GM13977 (cell line): ENCODE results near the gene ZEB2.

ENCODE experiments used
- DNase-seq: peaks from one replicate; pipeline ENCODE4 v3.0.0; 2012; ENCODE audit warnings: low spot score
- CTCF ChIP-seq: IDR thresholded peaks from 2 replicates; pipeline ENCODE4 v1.5.1; 2012; ENCODE audit warnings: mild to moderate bottlenecking, control low read depth; ENCODE audit not compliant: insufficient read depth; ENCODE audit errors: extremely low read depth, missing control alignments
- in situ Hi-C: fragments of 300-500 bp; cut with MboI; formaldehyde crosslinking; loops from one replicate; pipeline ENCODE4 v1.12.0; 2022; ENCODE audit warnings: low sequenced_read_pairs, low pct_unique_long_range_greater_than_20kb, mixed read lengths, inconsistent platforms; ENCODE audit not compliant: unreplicated experiment

The ZEB2 gene

GRCh38 chr2:144511937-144512336 lies 8.0 kb downstream of the ZEB2 start:
- DNase-seq = no peak
- TF ChIP-seq CTCF = no peak
- in situ Hi-C loops = loop anchor here (10.0 kb wide), 1 partner anchor 347 kb away; no protein-coding TSS in a partner anchor

GRCh38 chr2:144511226-144511810 lies 8.6 kb downstream of the ZEB2 start:
- no peak for DNase-seq
- in situ Hi-C loops = loop anchor here (10.0 kb wide), 1 partner anchor 347 kb away; no protein-coding TSS in a partner anchor

GRCh38 chr2:144510294-144510991 lies 9.5 kb downstream of the ZEB2 start:
- TF ChIP-seq CTCF = no peak
- in situ Hi-C loops = loop anchor here (10.0 kb wide), 1 partner anchor 346 kb away; no protein-coding TSS in a partner anchor
- no peak for DNase-seq

More at GRCh38 chr2:144511226-144511810, 8.6 kb downstream of the ZEB2 start:
- no peak for TF ChIP-seq CTCF

- DNase-seq = no peak
- in situ Hi-C loops = loop anchor here (10.0 kb wide), 1 partner anchor 345 kb away; no protein-coding TSS in a partner anchor
- TF ChIP-seq CTCF = no peak
Observed at GRCh38 chr2:144509879-144510221, 10.1 kb downstream of the ZEB2 start.

- no peak for TF ChIP-seq CTCF
- no peak for DNase-seq
- in situ Hi-C loops = no loop called here
Observed at GRCh38 chr2:144509001-144509878, 10.7 kb downstream of the ZEB2 start.

- TF ChIP-seq CTCF = no peak
- no peak for DNase-seq
- in situ Hi-C loops = no loop called here
Observed at GRCh38 chr2:144508172-144508851, 11.6 kb downstream of the ZEB2 start.
